HepG2 (cell line): ENCODE data around the gene ZNF385B. TPM values are rescaled to one million over a fixed set of nuclear protein-coding genes. Genes with fewer than 3 reads are reported as not detected.

ENCODE experiments used
- ASH2L ChIP-seq: fragments of 300-600, 200-600 bp; sonication (generic); IDR thresholded peaks from 2 replicates; pipeline ENCODE4 v1.7.0; 2017; ENCODE audit warnings: low read depth, mild to moderate bottlenecking, moderate library complexity, mixed read lengths, low read length; ENCODE audit not compliant: insufficient read length
- BATF2 ChIP-seq: sonication (generic); formaldehyde crosslinking; IDR thresholded peaks from 2 replicates; pipeline ENCODE4 v1.8.0; 2022; ENCODE audit warnings: mild to moderate bottlenecking, missing genetic modification reagents, moderate library complexity
- DNMT1 ChIP-seq: sonication (generic); formaldehyde crosslinking; IDR thresholded peaks from 2 replicates; pipeline ENCODE4 v1.5.1; 2020; ENCODE audit warnings: mild to moderate bottlenecking, missing genetic modification reagents
- KIAA2018 ChIP-seq: sonication (generic); formaldehyde crosslinking; IDR thresholded peaks from 2 replicates; pipeline ENCODE4 v1.5.0; 2020; ENCODE audit warnings: mild to moderate bottlenecking, missing genetic modification reagents, borderline replicate concordance
- MED1 ChIP-seq: sonication (generic); formaldehyde crosslinking; IDR thresholded peaks from 2 replicates; pipeline ENCODE4 v1.4.0; 2020; ENCODE audit warnings: missing genetic modification reagents
- PCBP2 ChIP-seq: fragments of 200-400 bp; formaldehyde crosslinking; optimal IDR thresholded peaks from 2 replicates; pipeline ENCODE3; 2018; ENCODE audit warnings: low read length, low read depth; ENCODE audit not compliant: poor library complexity, severe bottlenecking
- POGZ ChIP-seq: sonication (generic); formaldehyde crosslinking; IDR thresholded peaks from 2 replicates; pipeline ENCODE4 v1.4.0; 2020; ENCODE audit warnings: mild to moderate bottlenecking, missing genetic modification reagents
- POLR2AphosphoS5 ChIP-seq: IDR thresholded peaks from 2 replicates; pipeline ENCODE4 v1.6.1; 2012; ENCODE audit warnings: low read depth, low read length
- SMAD3 ChIP-seq: sonication (generic); formaldehyde crosslinking; IDR thresholded peaks from 2 replicates; pipeline ENCODE4 v1.4.0; 2020; ENCODE audit warnings: missing genetic modification reagents
- ZC3H4 ChIP-seq: sonication (generic); formaldehyde crosslinking; IDR thresholded peaks from 2 replicates; pipeline ENCODE4 v1.4.0; 2020; ENCODE audit warnings: missing genetic modification reagents, borderline replicate concordance
- ZKSCAN1 ChIP-seq: fragments of 150-350 bp; IDR thresholded peaks from 2 replicates; pipeline ENCODE4 v1.6.1; 2014; ENCODE audit warnings: low read length
- ZMYM4 ChIP-seq: sonication (generic); formaldehyde crosslinking; IDR thresholded peaks from 2 replicates; pipeline ENCODE4 v1.8.1; 2023; ENCODE audit warnings: mild to moderate bottlenecking, missing genetic modification reagents
- ZNF235 ChIP-seq: sonication (generic); formaldehyde crosslinking; IDR thresholded peaks from 2 replicates; pipeline ENCODE4 v1.8.1; 2023; ENCODE audit warnings: mild to moderate bottlenecking, missing genetic modification reagents, borderline replicate concordance
- ZNF460 ChIP-seq: sonication (generic); formaldehyde crosslinking; IDR thresholded peaks from 2 replicates; pipeline ENCODE4 v1.5.1; 2020; ENCODE audit warnings: missing genetic modification reagents, mild to moderate bottlenecking, borderline replicate concordance
- ZNF691 ChIP-seq: sonication (generic); formaldehyde crosslinking; IDR thresholded peaks from 2 replicates; pipeline ENCODE4 v1.4.0; 2020; ENCODE audit warnings: missing genetic modification reagents, low read depth, mild to moderate bottlenecking, borderline replicate concordance
- polyA plus RNA-seq, 8 experiments: library from polyadenylated mRNA; depleted of rRNA in 3 of 8; stranded (reverse) in 7 of 8; unstranded in 1 of 8; fragments of >200 nt; fragmentation: Illumina TruSeq in 4 of 8; extraction: Trizol in 4 of 8; gene quantifications; 2 replicates each; pipeline versions ENCODE4 v1.2.1 to v1.2.3, GENCODE V29; 2011 to 2016; ENCODE audit warnings: low read depth in 4 of 8, missing spikeins in 1 of 8, mixed read lengths in 1 of 8; ENCODE audit not compliant: insufficient read depth in 1 of 8
- total RNA-seq, 5 experiments: library from RNA; depleted of rRNA; stranded (reverse); fragments of >200 nt; fragmentation: Illumina TruSeq; extraction: Trizol; gene quantifications; 2 replicates each; pipeline ENCODE4 v1.2.3, GENCODE V29; 2016; ENCODE audit warnings: low read depth in 1 of 5
- TF ChIP-seq, protein P1 (sequence below), 2 experiments: sonication (generic) in 1 of 2; formaldehyde crosslinking in 1 of 2; IDR thresholded peaks; 2 replicates each; pipeline versions ENCODE4 v1.4.0 to v1.6.1; 2018 to 2020; ENCODE audit warnings: missing genetic modification reagents in 2 of 2, borderline replicate concordance in 1 of 2, low read depth in 1 of 2, mild to moderate bottlenecking in 1 of 2, missing biosample characterization in 1 of 2
- TF ChIP-seq, protein P2 (sequence below): sonication (generic); formaldehyde crosslinking; IDR thresholded peaks from 2 replicates; pipeline ENCODE4 v1.4.0; 2020; ENCODE audit warnings: mild to moderate bottlenecking, missing genetic modification reagents

The ZNF385B gene
- total and polyA plus RNA-seq, 2 of the 13 experiments (the other 11 are each of a cell fraction or from before 2014, with no cell fraction given), result 3.3 to 6.7 TPM

DNA sequence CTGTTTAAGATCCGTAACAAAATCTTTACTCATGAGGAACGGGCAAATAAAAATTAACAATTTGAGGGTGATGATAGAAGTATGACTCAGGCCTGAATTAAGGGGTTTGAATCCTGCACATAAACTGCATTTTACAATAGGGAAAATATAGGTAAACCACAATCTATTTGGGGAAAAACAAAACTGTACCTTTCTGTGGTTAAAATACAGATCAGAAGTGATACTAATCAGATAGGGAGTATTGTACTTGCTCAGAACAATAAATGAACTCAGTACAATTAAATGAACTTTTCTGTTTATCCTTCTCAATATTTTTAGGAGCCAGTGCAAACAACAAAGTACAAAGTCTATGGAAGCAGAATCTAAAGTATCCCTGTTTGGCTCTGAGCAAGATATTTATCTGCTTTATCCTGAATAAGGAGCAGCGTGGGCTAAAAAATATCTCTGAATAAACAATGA, 287.3 kb downstream of the ZNF385B start (continued):
- TF ChIP-seq KIAA2018 (CRISPR knock-in tag), result no peak
- no peak for TF ChIP-seq ZNF460 (CRISPR knock-in tag)
- no peak for TF ChIP-seq PCBP2
- no peak for TF ChIP-seq ZKSCAN1
- no peak for TF ChIP-seq BATF2 (CRISPR knock-in tag)
- TF ChIP-seq POGZ (CRISPR knock-in tag), result peak; percentile 39; the same call in 1 of the 2 replicates
- peak; percentile 61 for TF ChIP-seq ASH2L
- TF ChIP-seq, protein P1, sequence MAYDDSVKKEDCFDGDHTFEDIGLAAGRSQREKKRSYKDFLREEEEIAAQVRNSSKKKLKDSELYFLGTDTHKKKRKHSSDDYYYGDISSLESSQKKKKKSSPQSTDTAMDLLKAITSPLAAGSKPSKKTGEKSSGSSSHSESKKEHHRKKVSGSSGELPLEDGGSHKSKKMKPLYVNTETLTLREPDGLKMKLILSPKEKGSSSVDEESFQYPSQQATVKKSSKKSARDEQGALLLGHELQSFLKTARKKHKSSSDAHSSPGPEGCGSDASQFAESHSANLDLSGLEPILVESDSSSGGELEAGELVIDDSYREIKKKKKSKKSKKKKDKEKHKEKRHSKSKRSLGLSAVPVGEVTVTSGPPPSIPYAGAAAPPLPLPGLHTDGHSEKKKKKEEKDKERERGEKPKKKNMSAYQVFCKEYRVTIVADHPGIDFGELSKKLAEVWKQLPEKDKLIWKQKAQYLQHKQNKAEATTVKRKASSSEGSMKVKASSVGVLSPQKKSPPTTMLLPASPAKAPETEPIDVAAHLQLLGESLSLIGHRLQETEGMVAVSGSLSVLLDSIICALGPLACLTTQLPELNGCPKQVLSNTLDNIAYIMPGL (CRISPR knock-in tag; IDR thresholded peaks at IDR 0.05; ENCODE audit: borderline replicate concordance in 1 of 2, low read depth in 1 of 2), result no peak
- 0 out of 2 replicates have a peak, but pooled peaks have one; percentile 36 for TF ChIP-seq SMAD3 (CRISPR knock-in tag)
- no peak for TF ChIP-seq ZC3H4 (CRISPR knock-in tag)
- no peak for TF ChIP-seq DNMT1
- TF ChIP-seq ZMYM4, result peak; percentile 50; the same call in 1 of the 2 replicates
- no peak for TF ChIP-seq POLR2AphosphoS5
- TF ChIP-seq MED1, result peak; percentile 54
- TF ChIP-seq, protein P2, sequence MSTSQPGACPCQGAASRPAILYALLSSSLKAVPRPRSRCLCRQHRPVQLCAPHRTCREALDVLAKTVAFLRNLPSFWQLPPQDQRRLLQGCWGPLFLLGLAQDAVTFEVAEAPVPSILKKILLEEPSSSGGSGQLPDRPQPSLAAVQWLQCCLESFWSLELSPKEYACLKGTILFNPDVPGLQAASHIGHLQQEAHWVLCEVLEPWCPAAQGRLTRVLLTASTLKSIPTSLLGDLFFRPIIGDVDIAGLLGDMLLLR, result no peak
- TF ChIP-seq ZNF235 (CRISPR knock-in tag), result no peak
- TF ChIP-seq ZNF691 (CRISPR knock-in tag), result no peak
